ENCODE data around the gene ZNF714. TPM values are rescaled to one million over a fixed set of nuclear protein-coding genes. Genes with fewer than 3 reads are reported as not detected.
A peak's percentile ranks its signal among the peaks of the same experiment; 100 is the strongest.

ZNF714 gene
- total RNA-seq, 1 donor from 2014 or later, result 40.6 TPM

DNA sequence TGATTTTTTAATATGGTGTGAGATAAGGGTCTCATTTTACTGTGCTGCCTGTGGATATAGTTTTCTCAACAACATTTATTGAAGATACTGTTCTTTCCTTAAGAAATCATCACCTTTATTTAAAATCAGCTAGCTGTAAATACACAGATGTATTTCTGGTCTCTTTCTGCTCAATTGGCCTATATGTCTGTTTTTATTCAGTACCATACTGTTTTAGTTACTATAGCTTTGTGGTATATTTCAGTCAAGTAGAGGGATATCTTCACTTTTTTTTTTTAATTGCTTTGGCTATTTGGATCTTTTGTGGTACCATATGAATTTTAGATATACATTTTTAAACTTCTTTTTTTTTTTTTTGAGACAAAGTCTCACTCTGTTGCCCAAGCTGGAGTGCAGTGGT, 16.7 kb upstream of the ZNF714 start:
- Mint-ChIP-seq H3K9me3 (no peaks in the 10 kb centered on the region), H3K27me3 (no peaks in the 10 kb centered on the region), H3K4me3 (no peak overlapping the region), H3K36me3 (peaks cover 19% of the 10 kb centered on the region), H3K27ac (no peak overlapping the region), H3K4me1 (ENCODE audit: unreplicated experiment) (no peaks in the 10 kb centered on the region)
- no peak for DNase-seq (ENCODE audit: extremely low spot score, unreplicated experiment)
- TF ChIP-seq, protein P1, sequence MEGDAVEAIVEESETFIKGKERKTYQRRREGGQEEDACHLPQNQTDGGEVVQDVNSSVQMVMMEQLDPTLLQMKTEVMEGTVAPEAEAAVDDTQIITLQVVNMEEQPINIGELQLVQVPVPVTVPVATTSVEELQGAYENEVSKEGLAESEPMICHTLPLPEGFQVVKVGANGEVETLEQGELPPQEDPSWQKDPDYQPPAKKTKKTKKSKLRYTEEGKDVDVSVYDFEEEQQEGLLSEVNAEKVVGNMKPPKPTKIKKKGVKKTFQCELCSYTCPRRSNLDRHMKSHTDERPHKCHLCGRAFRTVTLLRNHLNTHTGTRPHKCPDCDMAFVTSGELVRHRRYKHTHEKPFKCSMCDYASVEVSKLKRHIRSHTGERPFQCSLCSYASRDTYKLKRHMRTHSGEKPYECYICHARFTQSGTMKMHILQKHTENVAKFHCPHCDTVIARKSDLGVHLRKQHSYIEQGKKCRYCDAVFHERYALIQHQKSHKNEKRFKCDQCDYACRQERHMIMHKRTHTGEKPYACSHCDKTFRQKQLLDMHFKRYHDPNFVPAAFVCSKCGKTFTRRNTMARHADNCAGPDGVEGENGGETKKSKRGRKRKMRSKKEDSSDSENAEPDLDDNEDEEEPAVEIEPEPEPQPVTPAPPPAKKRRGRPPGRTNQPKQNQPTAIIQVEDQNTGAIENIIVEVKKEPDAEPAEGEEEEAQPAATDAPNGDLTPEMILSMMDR (conservative IDR thresholded peaks at IDR 0.05), result no peak

DNA sequence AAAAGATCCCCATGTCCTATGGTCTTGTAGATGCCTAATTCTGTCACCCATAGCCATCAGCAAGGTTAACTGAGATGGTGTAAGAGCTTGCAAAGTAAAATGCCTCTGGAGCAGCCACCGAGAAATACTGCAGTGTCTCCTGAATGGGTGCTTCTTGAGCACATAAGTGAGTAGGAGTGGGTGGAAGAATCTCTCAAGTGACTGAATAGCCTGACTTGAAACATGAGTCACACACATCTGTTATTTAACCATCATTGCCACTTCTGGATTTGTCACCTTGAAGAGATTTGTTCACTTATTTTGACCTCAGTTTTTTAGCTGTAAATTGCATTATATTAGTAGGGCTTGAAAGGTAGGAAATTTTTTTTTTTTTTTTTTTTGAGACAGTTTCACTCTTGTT, 2.3 kb downstream of the ZNF714 start:
- peak overlapping the region; percentile 46 for H3K27ac Mint-ChIP-seq
- no peaks in the 10 kb centered on the region for H3K9me3 Mint-ChIP-seq
- no peaks in the 10 kb centered on the region for H3K27me3 Mint-ChIP-seq
- DNase-seq (ENCODE audit: extremely low spot score, unreplicated experiment), result no peak
- TF ChIP-seq, protein P1 (conservative IDR thresholded peaks at IDR 0.05), result no peak
- peaks cover 31% of the 10 kb centered on the region for H3K36me3 Mint-ChIP-seq
- peaks cover 35% of the 10 kb centered on the region for H3K4me1 Mint-ChIP-seq (ENCODE audit: unreplicated experiment)
- H3K4me3 Mint-ChIP-seq, result peak overlapping the region; percentile 100

DNA sequence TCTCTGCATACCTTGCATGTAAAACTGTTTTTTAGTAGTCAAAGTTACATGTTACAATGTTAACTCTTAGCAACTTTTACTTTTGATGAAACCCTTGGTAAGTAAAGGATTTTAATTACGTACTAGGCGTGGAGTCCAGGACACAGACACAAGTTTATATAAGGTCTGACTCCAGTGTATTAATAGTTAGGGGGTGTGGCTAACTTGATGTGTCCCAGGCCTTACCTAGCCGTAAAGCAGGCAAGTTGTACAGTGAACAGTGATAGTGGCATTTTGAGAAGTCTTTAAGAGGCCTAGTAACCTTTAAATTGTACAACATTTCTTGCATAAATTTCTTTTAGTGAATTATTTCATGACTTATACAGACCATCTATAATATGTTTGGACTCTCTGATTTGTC, 5.9 kb downstream of the ZNF714 start:
- Mint-ChIP-seq H3K27me3 (no peaks in the 10 kb centered on the region), H3K36me3 (peaks cover 50% of the 10 kb centered on the region), H3K9me3 (no peaks in the 10 kb centered on the region), H3K4me3 (no peak overlapping the region), H3K4me1 (ENCODE audit: unreplicated experiment) (peaks cover 42% of the 10 kb centered on the region), H3K27ac (no peak overlapping the region)
- no peak for DNase-seq (ENCODE audit: extremely low spot score, unreplicated experiment)
- TF ChIP-seq, protein P1 (conservative IDR thresholded peaks at IDR 0.05), result no peak

DNA sequence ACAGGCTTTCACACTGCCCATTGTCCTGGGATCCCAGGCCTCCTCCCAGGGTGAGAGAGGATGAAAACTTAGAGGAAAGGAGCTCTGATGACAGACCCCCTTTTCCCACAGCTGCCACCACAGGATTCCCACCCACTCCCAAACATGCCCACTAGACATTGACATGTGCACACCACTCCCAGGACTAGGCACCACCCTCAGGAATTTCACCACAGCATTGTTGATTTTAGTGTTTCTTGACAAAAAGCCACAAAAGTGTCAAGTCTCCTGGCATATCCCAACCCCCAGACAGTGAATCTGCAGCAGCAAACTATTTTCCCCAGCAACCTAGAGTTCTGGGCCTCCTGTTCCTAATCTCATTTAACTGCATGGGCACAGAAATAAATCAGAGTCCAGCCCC, 10.1 kb downstream of the ZNF714 start:
- Mint-ChIP-seq H3K4me1 (ENCODE audit: unreplicated experiment) (peaks cover 22% of the 10 kb centered on the region), H3K4me3 (no peak overlapping the region), H3K36me3 (peaks cover 47% of the 10 kb centered on the region), H3K27me3 (no peaks in the 10 kb centered on the region), H3K27ac (peak overlapping the region; percentile 55), H3K9me3 (peaks cover 7% of the 10 kb centered on the region)
- TF ChIP-seq, protein P1 (conservative IDR thresholded peaks at IDR 0.05), result no peak
- DNase-seq (ENCODE audit: extremely low spot score, unreplicated experiment), result no peak

DNA sequence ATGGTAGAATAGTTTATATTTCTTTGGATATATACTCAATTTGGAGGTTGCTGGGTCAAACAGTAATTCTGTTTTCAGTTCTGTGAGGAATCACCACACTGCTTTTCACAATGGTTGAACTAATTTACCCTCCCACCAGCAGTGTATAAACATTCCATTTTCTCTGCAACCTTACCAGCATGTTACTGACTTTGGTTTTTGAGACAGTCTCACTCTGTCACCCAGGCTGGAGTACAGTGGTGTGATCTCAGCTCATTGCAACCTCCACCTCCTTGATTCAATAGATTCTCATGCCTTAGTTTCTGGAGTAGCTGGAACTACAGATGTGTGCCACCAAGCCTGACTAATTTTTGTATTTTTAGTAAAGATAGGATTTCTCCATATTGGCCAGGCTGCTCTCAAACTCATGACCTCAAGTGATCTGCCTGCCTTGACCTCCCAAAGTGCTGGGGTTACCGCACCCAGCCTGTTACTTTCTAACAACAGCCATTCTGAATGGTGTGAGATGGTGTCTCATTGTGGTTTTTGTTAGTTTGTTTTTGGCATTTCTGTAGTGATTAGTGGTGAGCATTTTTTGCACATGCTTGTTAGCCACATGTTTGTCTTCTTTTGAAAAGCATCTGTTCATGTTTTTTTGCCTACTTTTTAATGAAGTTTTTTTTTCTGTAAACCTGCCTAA, 12.5 kb downstream of the ZNF714 start:
- TF ChIP-seq, protein P1 (conservative IDR thresholded peaks at IDR 0.05), result no peak
- peak overlapping the region; percentile 46 for H3K27ac Mint-ChIP-seq
- H3K36me3 Mint-ChIP-seq, result peaks cover 58% of the 10 kb centered on the region
- DNase-seq (ENCODE audit: extremely low spot score, unreplicated experiment), result no peak
- H3K27me3 Mint-ChIP-seq, result no peaks in the 10 kb centered on the region
- H3K4me3 Mint-ChIP-seq, result no peak overlapping the region
- H3K4me1 Mint-ChIP-seq (ENCODE audit: unreplicated experiment), result peaks cover 11% of the 10 kb centered on the region
- H3K9me3 Mint-ChIP-seq, result peaks cover 7% of the 10 kb centered on the region

Measured in type B pancreatic cell (in vitro differentiated cells).